LNCAP (cell line): ENCODE data around the gene KCNIP2.

Source experiments
- CTCF ChIP-seq: fragments of 450-650 bp; IDR thresholded peaks from 2 replicates; pipeline ENCODE4 v1.5.1; 2017; ENCODE audit warnings: mild to moderate bottlenecking

The KCNIP2 gene

GRCh38 chr10:101843032-101844021 is at the start of gene KCNIP2:
Gene KCNIP2 (minus strand): TSS chr10:101843800. CDS start chr10:101843568, 232 bp downstream.
- peak; percentile 61 for TF ChIP-seq CTCF

DNA sequence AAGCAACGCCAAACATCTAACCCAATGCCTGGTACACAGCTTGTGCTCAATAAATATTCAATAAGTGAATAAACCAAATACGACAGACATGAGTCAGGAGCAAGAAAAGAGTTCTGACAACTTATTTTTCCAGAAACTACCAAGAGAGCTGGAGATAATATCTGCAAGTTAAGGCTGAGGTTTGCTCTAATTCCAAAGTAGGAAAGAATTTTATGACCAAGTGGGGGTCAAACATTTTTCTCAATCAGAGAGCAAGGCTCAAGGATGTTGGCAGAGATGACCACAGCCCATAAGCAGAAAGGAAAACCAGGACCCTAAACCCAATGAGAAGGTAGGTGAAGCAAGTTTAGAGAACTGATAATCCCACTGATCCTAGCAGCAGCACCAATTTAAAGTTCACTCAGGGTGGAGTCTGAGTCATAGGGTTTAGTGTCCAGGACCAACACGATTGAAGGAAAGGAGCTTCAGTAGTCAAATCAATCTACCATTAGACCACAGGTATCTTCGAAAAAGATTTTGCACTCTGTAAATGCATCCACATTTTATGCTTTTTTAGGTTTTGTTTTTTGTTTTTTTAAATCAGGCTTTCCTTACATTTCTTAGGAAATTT is 49.3 kb upstream of the KCNIP2 start:
- no peak for TF ChIP-seq CTCF

GRCh38 chr10:101889256-101890210 is 45.9 kb upstream of the KCNIP2 start:
- TF ChIP-seq CTCF, result peak; percentile 88

GRCh38 chr10:101888251-101888949 is 44.8 kb upstream of the KCNIP2 start:
- no peak for TF ChIP-seq CTCF

DNA sequence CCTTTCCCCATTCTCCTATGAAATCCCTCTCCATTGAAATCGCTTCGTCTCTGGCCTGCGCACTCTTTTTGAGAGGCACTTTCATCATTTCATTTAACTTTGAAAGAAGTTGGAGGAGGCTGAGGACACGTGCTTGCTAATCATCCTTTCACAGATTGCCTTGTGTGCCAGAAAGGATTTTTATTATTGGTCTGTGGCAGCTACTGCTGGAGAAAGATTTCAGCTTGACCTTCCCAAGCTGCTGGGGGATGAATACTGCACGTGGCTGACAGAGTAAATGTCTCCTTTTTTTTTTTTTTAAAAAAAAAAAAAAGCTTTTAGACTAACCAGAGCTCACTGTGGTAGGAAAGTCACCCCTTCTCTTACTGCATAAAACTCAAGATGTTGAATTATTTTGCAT is 44.2 kb upstream of the KCNIP2 start:
- TF ChIP-seq CTCF, result no peak

DNA sequence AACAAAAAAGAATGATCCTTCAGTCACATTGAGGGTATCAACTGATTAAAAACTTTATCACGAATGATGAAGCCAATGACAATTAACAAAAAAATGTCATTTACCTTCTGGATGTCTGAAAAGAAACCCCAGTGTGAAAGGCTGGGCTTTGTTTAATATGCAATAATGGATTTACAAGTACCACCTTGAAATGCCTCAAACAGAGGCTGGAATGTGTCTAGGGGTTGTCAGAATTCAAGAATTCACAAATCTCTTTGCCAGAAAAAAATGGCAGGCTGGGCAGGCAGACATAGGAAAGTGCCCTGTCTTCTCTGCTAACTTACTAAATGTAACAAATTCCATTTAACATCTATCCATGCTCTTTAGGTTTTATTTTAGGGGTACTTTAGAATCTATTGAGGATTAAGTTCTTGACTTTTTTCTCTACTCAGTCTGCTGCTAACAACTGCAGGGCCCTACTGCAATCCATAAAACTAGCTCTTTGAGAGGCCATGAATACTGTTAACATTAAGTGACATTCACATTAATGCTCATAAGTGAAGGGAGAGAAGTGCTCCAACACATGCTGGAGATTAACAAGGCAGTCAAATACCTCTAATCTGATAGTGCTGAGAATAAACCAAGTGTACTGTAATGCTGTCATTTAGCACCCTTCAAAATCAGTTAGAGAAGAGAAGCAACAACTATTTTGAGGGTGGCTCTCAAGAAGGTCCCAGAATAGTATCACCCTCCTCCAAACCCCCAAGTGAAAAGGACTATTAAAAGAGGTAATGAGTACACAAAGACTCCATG is 43.1 kb upstream of the KCNIP2 start:
- TF ChIP-seq CTCF, result no peak
